Smooth muscle cell of the brain vasculature (primary cell): ENCODE measurements around the gene SDC1.
"Not testable (repeated sequence)": the region's sequence is repeated elsewhere in the genome, so short reads cannot be mapped to it uniquely, and the experiment has no call there.

Experiments
- DNase-seq: peaks from one replicate; pipeline ENCODE4 v3.0.0-alpha.2; 2012; ENCODE audit warnings: low read depth, low spot score

SDC1 gene

GRCh38 chr2:20224716-20225293 is at the start of gene SDC1:
Gene SDC1, minus strand, starts transcription at chr2:20225130. Its CDS starts 263 bp downstream, at chr2:20224867.
- no peak for DNase-seq

- DNase-seq: no peak
Measured at GRCh38 chr2:20273042-20273441, 48.1 kb upstream of the SDC1 start.

DNA sequence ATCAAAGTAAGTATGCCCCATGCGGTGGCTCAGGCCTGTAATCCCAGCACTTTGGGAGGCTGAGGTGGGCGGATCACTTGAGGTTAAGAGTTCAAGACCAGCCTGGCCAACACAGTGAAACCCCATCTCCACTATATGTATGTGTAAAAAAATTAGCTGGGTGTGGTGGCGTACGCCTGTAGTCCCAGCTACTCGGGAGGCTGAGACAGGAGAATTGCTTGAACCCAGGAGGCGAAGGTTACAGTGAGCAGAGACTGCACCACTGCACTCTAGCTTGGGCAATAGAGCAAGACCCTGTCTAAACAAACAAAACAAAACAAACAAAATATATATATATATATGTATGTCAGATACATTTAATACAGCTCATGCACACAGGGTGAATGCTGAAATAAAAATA is 43.4 kb upstream of the SDC1 start:
- not testable (repeated sequence) for DNase-seq

GRCh38 chr2:20267529-20267928 is 42.6 kb upstream of the SDC1 start:
- DNase-seq: no peak

DNA sequence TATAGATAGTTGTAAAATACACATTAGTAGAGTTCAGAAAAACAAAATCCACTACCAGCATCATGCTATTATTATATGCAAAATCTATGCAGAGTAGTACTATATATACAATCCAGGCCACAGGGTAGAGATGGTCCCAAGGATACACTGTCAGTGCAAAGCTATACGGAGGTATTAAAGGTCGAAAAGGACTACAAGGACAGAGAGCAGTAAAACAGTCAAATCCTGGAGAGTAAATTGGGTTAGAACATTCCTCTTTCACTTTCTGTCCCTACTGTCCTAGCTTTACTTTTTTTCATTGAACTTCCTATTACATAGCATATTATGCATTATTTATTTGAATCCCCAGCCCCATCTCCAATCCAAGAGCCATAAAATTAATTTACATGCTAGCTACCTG is 39.7 kb upstream of the SDC1 start:
- no peak for DNase-seq

DNA sequence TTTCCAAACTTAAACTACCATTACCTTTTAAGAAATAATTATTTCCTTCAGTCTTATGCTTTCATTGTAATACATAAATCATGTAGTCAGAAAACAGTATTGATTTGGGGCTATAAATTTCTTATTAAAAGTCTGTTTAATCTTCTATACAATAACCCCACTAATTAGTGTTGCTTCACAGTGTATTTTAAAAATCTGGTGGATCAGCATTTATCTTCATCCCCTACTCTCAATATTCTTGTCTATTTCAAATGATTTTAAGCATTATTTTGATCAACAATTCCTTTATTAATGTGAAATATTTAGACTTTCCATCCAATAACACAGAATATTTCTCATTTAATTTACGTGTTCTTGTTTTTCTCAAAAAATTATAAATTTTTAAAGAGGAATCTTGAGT is 32.5 kb upstream of the SDC1 start:
- DNase-seq: no peak

- DNase-seq: no peak
Measured at GRCh38 chr2:20254731-20255130, 29.8 kb upstream of the SDC1 start.

- no peak for DNase-seq
Measured at GRCh38 chr2:20250436-20250835, 25.5 kb upstream of the SDC1 start.

DNA sequence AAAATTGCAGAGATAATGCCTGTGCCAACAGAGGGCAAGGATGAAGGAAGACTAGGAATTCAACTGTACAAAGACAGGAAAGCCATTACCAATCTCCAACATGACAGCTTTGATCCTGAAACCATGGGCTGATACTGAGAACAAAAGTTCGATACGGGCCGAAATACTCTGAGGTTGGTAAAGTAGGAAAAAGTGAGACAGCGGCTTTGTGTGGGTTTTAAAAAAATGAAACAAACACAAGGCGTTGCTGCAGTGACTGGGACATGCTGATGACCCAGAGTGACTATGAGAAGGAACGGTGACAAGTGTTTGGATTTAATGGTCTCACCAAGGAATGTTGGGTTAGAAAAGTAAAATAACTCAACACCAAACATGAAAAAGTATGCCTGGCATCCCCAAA is 24.2 kb upstream of the SDC1 start:
- DNase-seq: no peak

GRCh38 chr2:20247084-20247483 is 22.2 kb upstream of the SDC1 start:
- DNase-seq: no peak

DNA sequence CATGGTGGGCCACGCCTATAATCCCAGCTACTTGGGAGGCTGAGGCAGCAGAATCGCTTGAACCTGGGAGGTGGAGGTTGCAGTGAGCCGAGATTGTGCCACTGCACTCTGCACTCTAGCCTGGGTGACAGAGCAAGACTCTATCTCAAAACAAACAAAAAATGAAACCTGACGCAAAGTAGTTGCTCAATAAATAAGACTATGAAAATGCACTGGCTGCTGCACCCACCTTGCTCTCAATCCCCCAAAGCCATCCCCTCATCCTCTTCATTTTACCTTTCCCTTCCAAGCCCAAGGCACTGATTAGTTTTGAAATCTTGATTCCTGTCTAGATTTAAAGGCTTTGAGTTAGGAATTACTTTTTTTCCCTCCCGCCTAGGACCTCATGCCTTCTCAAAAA is 18.7 kb upstream of the SDC1 start:
- not testable (repeated sequence) for DNase-seq

DNA sequence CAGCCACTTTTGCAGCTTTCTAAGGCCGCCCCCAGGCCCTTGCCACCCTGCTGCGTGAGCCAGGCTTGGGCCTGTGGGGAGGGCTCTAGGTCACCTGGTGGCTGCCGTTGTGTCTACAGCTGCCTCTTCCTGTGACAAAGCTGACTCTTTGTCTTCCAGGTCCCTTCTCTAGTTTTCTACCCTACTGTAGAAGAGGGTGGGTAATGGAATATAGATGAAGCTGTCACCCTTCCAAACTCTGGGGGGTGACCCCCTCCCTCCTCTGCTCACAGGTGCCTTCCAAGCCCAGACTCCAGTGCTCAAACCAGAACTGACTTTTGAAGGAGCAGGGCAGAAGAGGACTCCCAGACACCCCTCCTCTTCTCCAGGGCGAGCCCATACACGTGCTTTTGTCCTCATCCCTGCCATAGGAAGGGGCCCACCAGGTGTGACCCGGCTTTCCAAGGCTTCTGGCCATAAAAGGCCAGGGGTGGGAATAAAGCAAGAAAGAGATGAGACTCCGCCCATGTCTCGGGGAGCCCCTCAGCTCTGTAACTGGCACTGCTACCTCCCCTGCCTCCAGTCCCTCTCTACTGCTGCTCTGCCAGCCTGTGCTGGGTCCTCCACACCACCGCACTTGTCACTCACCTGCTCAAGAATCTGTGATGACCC is 17.9 kb upstream of the SDC1 start:
- DNase-seq: no peak

GRCh38 chr2:20241973-20242726 is 17.2 kb upstream of the SDC1 start:
- DNase-seq: no peak

DNA sequence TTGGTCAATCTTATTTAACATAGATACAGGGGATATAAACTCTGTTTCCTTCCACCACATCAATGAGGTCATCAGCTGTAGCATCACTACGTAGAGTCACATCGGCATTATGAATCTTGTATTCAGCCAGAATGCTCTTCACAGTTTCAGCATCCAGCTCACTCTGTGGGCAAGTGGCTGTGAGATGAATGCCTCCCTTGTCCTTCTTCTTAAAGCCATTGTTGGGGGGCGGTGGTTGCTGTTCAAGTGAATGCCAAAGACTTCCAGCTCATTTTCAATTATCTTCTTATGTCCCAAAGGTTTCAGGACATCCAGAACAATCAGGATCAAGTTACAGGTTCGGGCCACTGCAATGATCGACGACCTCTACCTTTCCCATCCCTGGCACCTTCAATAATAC is 15.4 kb upstream of the SDC1 start:
- not testable (repeated sequence) for DNase-seq

- DNase-seq: no peak
Measured at GRCh38 chr2:20236496-20236895, 11.6 kb upstream of the SDC1 start.

GRCh38 chr2:20235655-20236305 is 10.8 kb upstream of the SDC1 start:
- DNase-seq: no peak

GRCh38 chr2:20234597-20234996 is 9.7 kb upstream of the SDC1 start:
- not testable (repeated sequence) for DNase-seq

- DNase-seq: no peak
Measured at GRCh38 chr2:20232837-20233207, 7.9 kb upstream of the SDC1 start.

- DNase-seq: no peak
Measured at GRCh38 chr2:20231598-20232026, 6.7 kb upstream of the SDC1 start.

- no peak for DNase-seq
Measured at GRCh38 chr2:20231159-20231558, 6.2 kb upstream of the SDC1 start.

- no peak for DNase-seq
Measured at GRCh38 chr2:20230114-20230425, 5.1 kb upstream of the SDC1 start.

GRCh38 chr2:20229322-20230113 is 4.6 kb upstream of the SDC1 start:
- no peak for DNase-seq
